Suppressor macrophage treated with lipopolysaccharide for 4 hours (primary cell): Measurements from ENCODE around the gene ABHD8.
A peak's percentile ranks its signal among the peaks of the same experiment; 100 is the strongest.
"Not testable (repeated sequence)": the region's sequence is repeated elsewhere in the genome, so short reads cannot be mapped to it uniquely, and the experiment has no call there.

Experiments
- DNase-seq: peaks from one replicate; pipeline ENCODE4 v3.0.0-alpha.2; 2020

ABHD8 gene

GRCh38 chr19:17319473-17320238, 16.4 kb upstream of the ABHD8 start:
- DNase-seq: no peak

GRCh38 chr19:17318966-17319365, 15.7 kb upstream of the ABHD8 start:
- DNase-seq: no peak

- DNase-seq: no peak
Observed at GRCh38 chr19:17314007-17314593, 10.9 kb upstream of the ABHD8 start.

- DNase-seq: no peak
Observed at GRCh38 chr19:17312189-17313113, 9.2 kb upstream of the ABHD8 start.

GRCh38 chr19:17311455-17312188, 8.4 kb upstream of the ABHD8 start:
- no peak for DNase-seq

- no peak for DNase-seq
Observed at GRCh38 chr19:17309965-17310461, 6.8 kb upstream of the ABHD8 start.

- peak; percentile 100 for DNase-seq
Observed at GRCh38 chr19:17309198-17309964, 6.2 kb upstream of the ABHD8 start, which contains the start of gene DDA1. Gene DDA1 (plus strand): TSS chr19:17309563. CDS start chr19:17309655, 92 bp downstream.

- DNase-seq: no peak
Observed at GRCh38 chr19:17307876-17308377, 4.7 kb upstream of the ABHD8 start.

GRCh38 chr19:17306285-17306714, 3.1 kb upstream of the ABHD8 start:
- no peak for DNase-seq

- DNase-seq: peak; percentile 97
Observed at GRCh38 chr19:17305517-17306284, 2.5 kb upstream of the ABHD8 start, which contains the start of gene MRPL34. Gene MRPL34 (plus strand): TSS chr19:17305872. CDS start chr19:17305893, 21 bp downstream.

GRCh38 chr19:17305216-17305516, 1.9 kb upstream of the ABHD8 start:
- DNase-seq: no peak

GRCh38 chr19:17304386-17305215, 1.4 kb upstream of the ABHD8 start:
- no peak for DNase-seq

- no peak for DNase-seq
Observed at GRCh38 chr19:17303940-17304267, 679 bp upstream of the ABHD8 start.

GRCh38 chr19:17302391-17303166, 646 bp downstream of the ABHD8 start:
- DNase-seq: peak; percentile 52

- DNase-seq: no peak
Observed at GRCh38 chr19:17300992-17301619, 2.1 kb downstream of the ABHD8 start.

- DNase-seq: no peak
Observed at GRCh38 chr19:17296976-17297375, 6.2 kb downstream of the ABHD8 start.

- no peak for DNase-seq
Observed at GRCh38 chr19:17296273-17296672, 7.0 kb downstream of the ABHD8 start.

GRCh38 chr19:17295551-17295950, 7.7 kb downstream of the ABHD8 start:
- not testable (repeated sequence) for DNase-seq
